HCT116 (cell line): Measurements from ENCODE around the gene IL36B.

Experiments used
- CTCF ChIP-seq, 3 experiments: fragments of 200-600 bp in 1 of 3; sonication (generic) in 1 of 3; IDR thresholded peaks in 2 of 3; conservative IDR thresholded peaks in 1 of 3; 2 replicates each; pipeline ENCODE4 v1.5.1; 2012 to 2017; ENCODE audit warnings: low read depth in 2 of 3, low read length in 2 of 3, antibody characterized with exemption in 1 of 3, borderline replicate concordance in 1 of 3, control low read depth in 1 of 3, mild to moderate bottlenecking in 1 of 3, mixed read lengths in 1 of 3, mixed run types in 1 of 3, moderate library complexity in 1 of 3; ENCODE audit not compliant: insufficient read depth in 1 of 3
- POLR2AphosphoS5 ChIP-seq: IDR thresholded peaks from 2 replicates; pipeline ENCODE4 v1.6.1; 2011; ENCODE audit warnings: mild to moderate bottlenecking, low read depth, low read length, moderate library complexity

- TF ChIP-seq CTCF (IDR thresholded peaks at IDR 0.05 in 2 of 3, conservative IDR thresholded peaks at IDR 0.05 in 1 of 3; ENCODE audit: borderline replicate concordance in 1 of 3, insufficient read depth in 1 of 3, low read depth in 2 of 3, low read length in 2 of 3) (no peak), POLR2AphosphoS5 (no peak)
Observed at GRCh38 chr2:113058411-113058994, 5.8 kb upstream of the IL36B start.
